Stimulated activated CD4-positive, alpha-beta T cell treated with anti-CD3 and anti-CD28 coated beads, Interleukin-2, amount 100 ng/mL, for 24 hours (primary cell): ENCODE measurements around the gene COMMD2.

Source experiments
- DNase-seq, 2 donors: peaks; one replicate each; pipeline ENCODE4 v3.0.0-alpha.2; 2020

The COMMD2 gene

DNA sequence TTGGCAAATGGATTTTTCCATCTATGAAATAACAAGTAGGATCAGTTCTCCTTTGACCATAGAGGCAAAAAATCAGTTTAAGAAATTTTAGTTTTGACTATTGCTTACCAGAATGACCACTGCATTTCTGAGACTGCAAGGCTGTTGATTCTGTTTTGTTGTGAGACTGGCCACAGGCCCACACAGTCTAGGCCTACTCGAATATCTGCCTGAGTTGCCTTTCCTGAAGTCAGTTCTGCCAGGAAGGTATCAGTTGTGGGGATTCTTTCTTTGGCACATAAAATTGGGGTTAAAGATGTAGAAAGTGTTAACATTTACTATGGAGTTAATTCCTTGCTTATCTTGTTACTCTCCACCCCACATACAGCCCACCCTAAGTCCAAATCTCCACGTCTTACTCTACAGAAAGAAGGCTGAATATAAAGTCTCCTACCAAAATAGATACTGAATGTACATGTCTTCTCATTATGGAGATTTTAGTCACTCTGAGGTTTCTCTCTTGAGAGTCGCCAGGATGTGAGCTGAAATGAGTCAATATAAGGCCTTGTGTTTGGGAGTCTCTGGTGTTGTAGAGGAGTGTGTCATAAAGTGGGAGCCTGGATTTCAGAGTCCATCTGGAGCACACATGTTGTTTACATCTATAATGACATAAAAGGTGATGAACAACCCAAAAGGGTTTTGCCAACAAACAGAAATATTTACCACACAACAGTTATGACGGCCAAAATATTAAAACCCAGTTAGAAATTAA, 49.4 kb downstream of the COMMD2 start:
- DNase-seq = no peak

DNA sequence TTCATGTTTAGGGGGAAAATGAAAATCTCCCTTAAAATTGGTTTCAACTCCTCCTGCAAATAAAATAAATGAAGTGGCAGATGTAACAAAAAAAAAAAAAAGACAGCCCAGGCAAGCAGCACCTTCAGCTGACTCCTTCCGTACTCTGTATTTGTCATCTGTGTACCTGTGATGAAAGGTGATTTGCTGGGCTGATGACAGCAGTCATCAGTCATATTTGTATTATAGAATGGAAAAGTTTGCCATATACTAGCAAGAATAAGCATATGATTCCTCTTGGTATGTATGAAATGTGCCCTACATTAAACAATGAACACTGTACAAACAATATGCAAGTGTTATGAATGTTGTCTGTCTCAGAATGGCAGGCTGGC, 50.3 kb downstream of the COMMD2 start:
- no peak for DNase-seq

DNA sequence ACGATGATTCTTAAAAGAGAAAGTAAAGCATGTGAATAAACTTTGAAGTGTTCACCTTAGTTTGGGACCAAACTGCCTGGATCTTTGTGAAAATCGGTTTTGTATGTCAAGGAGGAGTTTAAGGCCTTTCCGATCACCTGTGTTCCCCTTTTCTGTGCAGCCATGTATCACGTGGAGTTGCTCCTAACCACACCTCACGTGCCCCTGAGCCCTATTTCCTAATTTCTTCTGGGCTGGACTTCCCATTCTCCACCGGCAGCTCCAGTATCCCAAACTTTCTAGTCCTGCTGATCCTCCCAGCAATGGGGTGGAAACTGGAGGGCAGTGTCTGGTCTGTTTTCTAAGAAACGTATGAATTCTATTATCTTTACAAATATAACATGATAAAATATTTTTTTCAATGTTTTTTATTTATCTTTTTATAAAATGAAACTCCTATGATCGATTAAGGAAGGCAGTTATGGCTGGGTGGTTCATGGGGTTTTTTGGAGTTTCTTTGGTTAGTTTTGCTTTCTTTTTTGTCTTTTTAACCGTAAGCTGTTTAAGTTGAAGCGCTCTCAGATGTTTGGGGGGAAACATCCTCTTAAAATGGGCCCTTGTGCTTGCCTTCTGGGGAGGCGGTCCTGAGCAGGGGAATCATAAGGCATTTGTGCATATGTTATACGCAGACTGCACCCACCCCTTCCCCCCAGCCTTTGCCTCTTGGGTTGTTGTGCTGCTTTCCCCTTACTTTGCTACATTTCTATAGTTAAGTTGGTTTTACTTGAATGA, 50.9 kb downstream of the COMMD2 start:
- peak; percentile 15 to 33 for DNase-seq
